ENCODE data around the gene SLC25A2.

DNA sequence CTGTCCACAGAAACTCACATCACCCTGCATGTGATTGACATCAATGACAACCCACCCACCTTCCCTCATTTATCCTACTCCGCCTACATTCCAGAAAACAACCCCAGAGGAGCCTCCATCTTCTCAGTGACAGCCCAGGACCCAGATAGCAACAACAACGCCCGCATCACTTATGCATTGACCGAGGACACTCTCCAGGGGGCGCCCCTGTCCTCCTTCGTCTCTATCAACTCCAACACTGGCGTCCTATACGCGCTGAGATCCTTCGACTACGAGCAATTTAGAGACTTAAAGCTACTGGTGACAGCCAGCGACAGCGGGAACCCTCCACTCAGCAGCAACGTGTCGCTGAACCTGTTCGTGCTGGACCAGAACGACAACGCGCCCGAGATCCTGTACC, 41.5 kb upstream of the SLC25A2 start:
- no peak for TF ChIP-seq EZH2 (IDR thresholded peaks at IDR 0.05)
- TF ChIP-seq, protein P1, sequence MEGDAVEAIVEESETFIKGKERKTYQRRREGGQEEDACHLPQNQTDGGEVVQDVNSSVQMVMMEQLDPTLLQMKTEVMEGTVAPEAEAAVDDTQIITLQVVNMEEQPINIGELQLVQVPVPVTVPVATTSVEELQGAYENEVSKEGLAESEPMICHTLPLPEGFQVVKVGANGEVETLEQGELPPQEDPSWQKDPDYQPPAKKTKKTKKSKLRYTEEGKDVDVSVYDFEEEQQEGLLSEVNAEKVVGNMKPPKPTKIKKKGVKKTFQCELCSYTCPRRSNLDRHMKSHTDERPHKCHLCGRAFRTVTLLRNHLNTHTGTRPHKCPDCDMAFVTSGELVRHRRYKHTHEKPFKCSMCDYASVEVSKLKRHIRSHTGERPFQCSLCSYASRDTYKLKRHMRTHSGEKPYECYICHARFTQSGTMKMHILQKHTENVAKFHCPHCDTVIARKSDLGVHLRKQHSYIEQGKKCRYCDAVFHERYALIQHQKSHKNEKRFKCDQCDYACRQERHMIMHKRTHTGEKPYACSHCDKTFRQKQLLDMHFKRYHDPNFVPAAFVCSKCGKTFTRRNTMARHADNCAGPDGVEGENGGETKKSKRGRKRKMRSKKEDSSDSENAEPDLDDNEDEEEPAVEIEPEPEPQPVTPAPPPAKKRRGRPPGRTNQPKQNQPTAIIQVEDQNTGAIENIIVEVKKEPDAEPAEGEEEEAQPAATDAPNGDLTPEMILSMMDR (IDR thresholded peaks at IDR 0.05 in 2 of 3, conservative IDR thresholded peaks at IDR 0.05 in 1 of 3; ENCODE audit: borderline replicate concordance in 1 of 3, insufficient read depth in 1 of 3, low read depth in 2 of 3, low read length in 2 of 3): no peak
- TF ChIP-seq POLR2A (IDR thresholded peaks at IDR 0.05; ENCODE audit: borderline replicate concordance, extremely low read depth, insufficient read depth, insufficient read length): no peak
- TF ChIP-seq POLR2AphosphoS5 (IDR thresholded peaks at IDR 0.05; ENCODE audit: low read depth, low read length): no peak
- no peak for TF ChIP-seq SIN3A (IDR thresholded peaks at IDR 0.05; ENCODE audit: low read depth)
- no peak for TF ChIP-seq TCF7L2 (IDR thresholded peaks at IDR 0.05; ENCODE audit: borderline replicate concordance, extremely low read depth, insufficient read depth, insufficient read length)
- no peak for TF ChIP-seq REST (IDR thresholded peaks at IDR 0.05; ENCODE audit: low read depth)
